GM12878 (cell line): ENCODE data around the gene KLB. TPM values are rescaled to one million over a fixed set of nuclear protein-coding genes. Genes with fewer than 3 reads are reported as not detected.

Source experiments
- ATAC-seq: fragments of 200-7000 bp; cut with Tn5 transposase; 3 replicates; pipeline ENCODE4 v1.9.1; 2020; ENCODE audit warnings: mild to moderate bottlenecking, moderate library complexity
- BruUV-seq: library from RNA; stranded (reverse); fragments of 400-500 nt; replicated peaks from 2 replicates; lab custom pipeline; 2021; lab: Mats Ljungman, UMichigan
- CTCF ChIA-PET: fragments of 300-600 bp; sonication (Branson Sonifier 250); formaldehyde crosslinking; extraction: SDS; loops from one replicate; lab custom pipeline; 2021; ENCODE audit warnings: inconsistent platforms; lab: Yijun Ruan, JAX
- POLR2A ChIA-PET: fragments of 350-600 bp; formaldehyde crosslinking; extraction: SDS; loops from one replicate; lab custom pipeline; 2021; ENCODE audit warnings: inconsistent platforms; lab: Charles Lee
- RAD21 ChIA-PET: fragments of 300-600 bp; sonication (Branson Sonifier 250); formaldehyde crosslinking; loops from one replicate; lab custom pipeline; 2023; ENCODE audit warnings: antibody characterized with exemption; ENCODE audit not compliant: unreplicated experiment; lab: Charles Lee
- SMC1A ChIA-PET: fragments of 300-600 bp; sonication (Branson Sonifier 250); formaldehyde crosslinking; loops from one replicate; lab custom pipeline; 2023; ENCODE audit not compliant: unreplicated experiment, uncharacterized antibody; lab: Charles Lee
- DNase-seq: peaks from one replicate; pipeline ENCODE4 v3.0.0-alpha.2; 2011; ENCODE audit warnings: low read depth, low spot score
- FAIRE-seq: peaks from 3 replicates; lab custom pipeline; 2011; peaks lifted over from hg19 to GRCh38; lab: Jason Lieb, UNC
- H2AFZ ChIP-seq: 2 replicates; pipeline ENCODE4 v1.6.0; 2011; ENCODE audit warnings: low read depth, low read length, control low read depth; ENCODE audit not compliant: control insufficient read depth
- H3K27ac ChIP-seq: 2 replicates; pipeline ENCODE4 v1.5.1; 2011; ENCODE audit warnings: control low read depth; ENCODE audit not compliant: control insufficient read depth, insufficient read depth
- H3K27me3 ChIP-seq, 2 experiments: replicated peaks in 1 of 2; 2 replicates each; pipeline versions ENCODE4 v1.6.0 to v1.6.1; 2011; ENCODE audit warnings: low read length in 1 of 2; ENCODE audit not compliant: control insufficient read depth in 2 of 2, insufficient read depth in 2 of 2
- H3K36me3 ChIP-seq, 2 experiments: 2 replicates each; pipeline ENCODE4 v1.5.1; 2011; ENCODE audit warnings: low read length in 1 of 2; ENCODE audit not compliant: control insufficient read depth in 2 of 2, insufficient read depth in 2 of 2
- H3K4me1 ChIP-seq: 2 replicates; pipeline ENCODE4 v1.6.1; 2011; ENCODE audit warnings: mild to moderate bottlenecking, low read length, moderate library complexity, mixed read lengths; ENCODE audit not compliant: control insufficient read depth, insufficient read depth
- H3K4me2 ChIP-seq: 2 replicates; pipeline ENCODE4 v1.6.0; 2011; ENCODE audit warnings: control low read depth; ENCODE audit not compliant: control insufficient read depth, insufficient read depth
- H3K4me3 ChIP-seq: fragments of 200-600 bp; sonication (generic); 2 replicates; pipeline ENCODE4 v1.5.1; 2016
- H3K79me2 ChIP-seq: 2 replicates; pipeline ENCODE4 v1.6.0; 2011; ENCODE audit warnings: low read length; ENCODE audit not compliant: control insufficient read depth, insufficient read depth
- H3K9ac ChIP-seq: 2 replicates; pipeline ENCODE4 v1.8.0; 2011; ENCODE audit warnings: low read length, control low read depth, mixed read lengths; ENCODE audit not compliant: control insufficient read depth, insufficient read depth
- H3K9me3 ChIP-seq: replicated peaks from 3 replicates; pipeline ENCODE4 v1.5.1; 2011; ENCODE audit warnings: mild to moderate bottlenecking, low read length; ENCODE audit not compliant: control insufficient read depth, insufficient read depth
- H4K20me1 ChIP-seq: 2 replicates; pipeline ENCODE4 v1.6.0; 2011; ENCODE audit not compliant: control insufficient read depth, insufficient read depth
- BACH1 ChIP-seq: fragments of 450-650 bp; IDR thresholded peaks from 2 replicates; pipeline ENCODE4 v1.6.1; 2017; ENCODE audit warnings: mild to moderate bottlenecking, borderline replicate concordance
- BMI1 ChIP-seq: fragments of 450-650 bp; IDR thresholded peaks from 2 replicates; pipeline ENCODE4 v1.6.1; 2016; ENCODE audit warnings: mild to moderate bottlenecking, moderate library complexity, borderline replicate concordance
- CREM ChIP-seq: IDR thresholded peaks from 2 replicates; pipeline ENCODE4 v1.6.1; 2014; ENCODE audit warnings: antibody characterized with exemption, low read depth
- FOS ChIP-seq: IDR thresholded peaks from 3 replicates; pipeline ENCODE4 v1.6.1; 2011; ENCODE audit warnings: borderline replicate concordance; ENCODE audit not compliant: insufficient read length; ENCODE audit errors: extremely low read depth
- KAT2A ChIP-seq: conservative IDR thresholded peaks from 2 replicates; pipeline ENCODE4 v1.6.1; 2011; ENCODE audit warnings: low read depth, low read length; ENCODE audit not compliant: control insufficient read depth
- KLF5 ChIP-seq: fragments of 450-650 bp; IDR thresholded peaks from 2 replicates; pipeline ENCODE4 v1.6.1; 2014; ENCODE audit warnings: mild to moderate bottlenecking; ENCODE audit not compliant: partially characterized antibody
- POLR2A ChIP-seq: IDR thresholded peaks from 2 replicates; pipeline ENCODE4 v1.6.1; 2011; ENCODE audit warnings: low read depth, mild to moderate bottlenecking, low read length
- RFX5 ChIP-seq: IDR thresholded peaks from 2 replicates; pipeline ENCODE4 v1.6.1; 2011; ENCODE audit warnings: low read depth, low read length, improper control_type of control experiment
- SMARCA5 ChIP-seq: fragments of 450-650 bp; IDR thresholded peaks from 2 replicates; pipeline ENCODE4 v1.6.1; 2017; ENCODE audit warnings: mild to moderate bottlenecking
- SP1 ChIP-seq: IDR thresholded peaks from one replicate; pipeline ENCODE4 v1.6.1; 2011; ENCODE audit warnings: low read depth, low read length
- STAT3 ChIP-seq: IDR thresholded peaks from 2 replicates; pipeline ENCODE4 v1.6.1; 2011; ENCODE audit warnings: low read depth, low read length, improper control_type of control experiment
- SUPT20H ChIP-seq: IDR thresholded peaks from 2 replicates; pipeline ENCODE4 v1.6.1; 2011; ENCODE audit warnings: low read depth, mild to moderate bottlenecking, low read length, moderate library complexity, borderline replicate concordance; ENCODE audit not compliant: control insufficient read depth
- TARDBP ChIP-seq: IDR thresholded peaks from 2 replicates; pipeline ENCODE4 v1.6.1; 2016; ENCODE audit warnings: borderline replicate concordance
- ZBED1 ChIP-seq: IDR thresholded peaks from 2 replicates; pipeline ENCODE4 v1.6.1; 2016; ENCODE audit warnings: borderline replicate concordance
- ZNF24 ChIP-seq: fragments of 450-650 bp; IDR thresholded peaks from 2 replicates; pipeline ENCODE4 v1.6.1; 2017; ENCODE audit warnings: antibody characterized with exemption, mild to moderate bottlenecking
- ZZZ3 ChIP-seq: IDR thresholded peaks from 2 replicates; pipeline ENCODE4 v1.6.1; 2011; ENCODE audit warnings: low read depth; ENCODE audit not compliant: control insufficient read depth, insufficient read length
- WGBS: methylation state at CpG from one replicate; pipeline ENCODE4 v1.1.6; 2016; ENCODE audit warnings: low lambda C conversion rate; ENCODE audit not compliant: insufficient replicate concordance, insufficient coverage; ENCODE audit errors: missing lambda C conversion rate; 5-methylcytosine and 5-hydroxymethylcytosine counted together
- in situ Hi-C: fragments of 300-500 bp; cut with MboI; formaldehyde crosslinking; loops from 9 replicates; pipeline ENCODE4 v1.14.3; 2018; ENCODE audit warnings: mixed read lengths
- intact Hi-C: fragments of 100-400 bp; cut with micrococcal nuclease; formaldehyde crosslinking; loops from one replicate; pipeline ENCODE4 v1.14.2; 2022; ENCODE audit not compliant: unreplicated experiment
- polyA plus RNA-seq, 11 experiments: library from polyadenylated mRNA; depleted of rRNA in 4 of 11; unstranded in 6 of 11; stranded (reverse) in 5 of 11; fragments of >200 nt; fragmentation: Nextera tagmentation in 4 of 11; fragmentation: Illumina TruSeq in 1 of 11; extraction: Ambion mirVana in 4 of 11; extraction: Trizol in 1 of 11; gene quantifications; 1 replicate in 1 of 11; 2 replicates in 10 of 11; pipeline versions ENCODE4 v1.2.1 to v1.2.3, GENCODE V29; 2011 to 2016; ENCODE audit warnings: inconsistent platforms in 2 of 11, missing spikeins in 2 of 11, low read depth in 1 of 11
- total RNA-seq, 4 experiments: library from RNA; depleted of rRNA in 3 of 4; stranded (reverse); fragments of >200 nt in 3 of 4; fragmentation: Illumina TruSeq in 1 of 4; extraction: Trizol in 1 of 4; gene quantifications; 2 replicates each; pipeline versions ENCODE4 v1.2.1 to v1.2.3, GENCODE V29; 2013 to 2021
- TF ChIP-seq, protein P1 (sequence below): fragments of 150-350 bp; IDR thresholded peaks from 2 replicates; pipeline ENCODE4 v1.6.1; 2014; ENCODE audit warnings: mild to moderate bottlenecking, low read depth, low read length

The KLB gene
- total and polyA plus RNA-seq, 10 of the 15 experiments (the other 5 are each of a cell fraction or from before 2014, with no cell fraction given): under 0.01 to 0.13 (median 0.04) TPM; not detected in 1

DNA sequence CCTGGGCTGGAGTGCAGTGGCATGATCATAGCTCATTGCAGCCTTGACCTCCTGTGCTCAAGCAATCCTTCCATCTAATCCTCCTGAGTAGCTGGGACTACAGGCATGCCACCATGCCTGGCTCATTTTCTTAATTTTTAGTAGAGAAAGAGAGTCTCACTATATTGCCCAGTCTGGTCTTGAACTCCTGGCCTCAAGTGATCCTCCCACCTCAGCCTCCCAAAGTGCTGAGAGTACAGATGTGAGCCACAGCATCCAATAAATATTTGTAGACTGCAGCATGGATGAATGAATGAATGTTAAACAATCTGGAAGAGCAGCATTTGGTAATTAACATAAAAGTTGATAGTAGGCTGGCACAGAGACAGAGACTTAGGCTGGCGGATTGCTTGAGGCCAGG lies 20.0 kb downstream of the KLB start:
- in situ Hi-C loops: loop anchor here (25.0 kb wide), 1 partner anchor 514 kb away; no protein-coding TSS in a partner anchor
- H2AFZ ChIP-seq: no peak overlapping the region
- ATAC-seq (no peak), DNase-seq (no peak)
- no peaks in the 10 kb centered on the region; a peak in 1 of 4 replicates for H3K27me3 ChIP-seq
- no peak overlapping the region for H3K27ac ChIP-seq
- BruUV-seq: no TSS peak
- no peaks in the 10 kb centered on the region for H3K9me3 ChIP-seq
- H3K4me2 ChIP-seq: no peak overlapping the region
- H3K4me1 ChIP-seq: no peaks in the 10 kb centered on the region
- SMC1A ChIA-PET: no interaction called here
- TF ChIP-seq TARDBP (no peak), SMARCA5 (no peak), ZZZ3 (no peak), ZNF24 (no peak)
- TF ChIP-seq, all 136 proteins: peak for 0
- Histone ChIP-seq H3K4me3 (no peak overlapping the region), H3K79me2 (no peaks in the 10 kb centered on the region), H3K36me3 (no peaks in the 10 kb centered on the region), H4K20me1 (no peaks in the 10 kb centered on the region), H3K9ac (no peak overlapping the region)
- POLR2A ChIA-PET: no interaction called here
- CTCF ChIA-PET: interaction anchor here (2.5 kb wide), 1 partner anchor 10 kb away, joined by 7 read pairs; no protein-coding TSS in a partner anchor
- WGBS: 100% methylated on average over 1 of the region's 1 CpG
- no peak for FAIRE-seq
- RAD21 ChIA-PET: interaction anchor here (0.7 kb wide), 1 partner anchor 542 kb away, joined by 3 read pairs; no protein-coding TSS in a partner anchor
- intact Hi-C loops: no loop called here

- H3K79me2 ChIP-seq: no peaks in the 10 kb centered on the region
- ChIA-PET CTCF (interaction anchor here (1.1 to 2.5 kb wide), 3 partner anchors 9 to 17 kb away, joined by 3 to 7 read pairs (median 4); no protein-coding TSS in a partner anchor), SMC1A (interaction anchor here (1.0 to 1.1 kb wide), 2 partner anchors 14 to 87 kb away, joined by 3 read pairs; no protein-coding TSS in a partner anchor), POLR2A (interaction anchor here (0.7 kb wide), 1 partner anchor 246 kb away, joined by 3 read pairs; no protein-coding TSS in a partner anchor), RAD21 (interaction anchor here (0.9 kb wide), 1 partner anchor 10 kb away, joined by 3 read pairs; no protein-coding TSS in a partner anchor)
- no peaks in the 10 kb centered on the region for H3K36me3 ChIP-seq
- H4K20me1 ChIP-seq: no peaks in the 10 kb centered on the region
- H3K4me2 ChIP-seq: no peak overlapping the region
- no peak overlapping the region for H3K9ac ChIP-seq
- intact Hi-C loops (no loop called here), in situ Hi-C loops (loop anchor here (25.0 kb wide), 1 partner anchor 515 kb away; no protein-coding TSS in a partner anchor)
- BruUV-seq: no TSS peak
- H3K4me3 ChIP-seq: no peak overlapping the region
- FAIRE-seq (no peak), DNase-seq (no peak), ATAC-seq (no peak)
- H3K9me3 ChIP-seq: no peaks in the 10 kb centered on the region
- WGBS: 14% methylated on average over 10 of the region's 10 CpGs
- no peak overlapping the region for H3K27ac ChIP-seq
- no peaks in the 10 kb centered on the region for H3K4me1 ChIP-seq
- H3K27me3 ChIP-seq: no peaks in the 10 kb centered on the region; a peak in 1 of 4 replicates
- H2AFZ ChIP-seq: no peak overlapping the region
- no peak for TF ChIP-seq STAT3
- TF ChIP-seq SP1: no peak
- no peak for TF ChIP-seq BMI1
- TF ChIP-seq KLF5: no peak
- no peak for TF ChIP-seq ZNF24
- TF ChIP-seq SUPT20H: no peak
- TF ChIP-seq, protein P1, sequence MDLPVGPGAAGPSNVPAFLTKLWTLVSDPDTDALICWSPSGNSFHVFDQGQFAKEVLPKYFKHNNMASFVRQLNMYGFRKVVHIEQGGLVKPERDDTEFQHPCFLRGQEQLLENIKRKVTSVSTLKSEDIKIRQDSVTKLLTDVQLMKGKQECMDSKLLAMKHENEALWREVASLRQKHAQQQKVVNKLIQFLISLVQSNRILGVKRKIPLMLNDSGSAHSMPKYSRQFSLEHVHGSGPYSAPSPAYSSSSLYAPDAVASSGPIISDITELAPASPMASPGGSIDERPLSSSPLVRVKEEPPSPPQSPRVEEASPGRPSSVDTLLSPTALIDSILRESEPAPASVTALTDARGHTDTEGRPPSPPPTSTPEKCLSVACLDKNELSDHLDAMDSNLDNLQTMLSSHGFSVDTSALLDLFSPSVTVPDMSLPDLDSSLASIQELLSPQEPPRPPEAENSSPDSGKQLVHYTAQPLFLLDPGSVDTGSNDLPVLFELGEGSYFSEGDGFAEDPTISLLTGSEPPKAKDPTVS: no peak
- TF ChIP-seq FOS: no peak
- no peak for TF ChIP-seq ZBED1
- TF ChIP-seq CREM: no peak
- TF ChIP-seq BACH1: no peak
- no peak for TF ChIP-seq RFX5
- no peak for TF ChIP-seq KAT2A
- TF ChIP-seq POLR2A: no peak
Observed at GRCh38 chr4:39427520-39428114, 20.9 kb downstream of the KLB start.
